HepG2 (cell line): ENCODE data around the gene SMTN. TPM values are rescaled to one million over a fixed set of nuclear protein-coding genes. Genes with fewer than 3 reads are reported as not detected.
A peak's percentile ranks its signal among the peaks of the same experiment; 100 is the strongest.

ENCODE experiments used
- ATAC-seq: fragments of 200-7000 bp; cut with Tn5 transposase; 3 replicates; pipeline ENCODE4 v1.9.1; 2020; ENCODE audit warnings: mild to moderate bottlenecking, moderate library complexity
- BruUV-seq: library from RNA; stranded (reverse); fragments of 400-500 nt; replicated peaks from 2 replicates; lab custom pipeline; 2021; lab: Mats Ljungman, UMichigan
- CTCF ChIA-PET: fragments of 300-600 bp; formaldehyde crosslinking; extraction: SDS; loops from one replicate; lab custom pipeline; 2021; ENCODE audit warnings: low total read pairs, inconsistent platforms, low intra/inter-chr PET ratio; lab: Yijun Ruan, JAX
- POLR2A ChIA-PET: fragments of 350-600 bp; sonication (Branson Sonifier 250); formaldehyde crosslinking; loops from one replicate; lab custom pipeline; 2020; ENCODE audit warnings: antibody characterized with exemption, inconsistent platforms; lab: Yijun Ruan, JAX
- DNase-seq: peaks from one replicate; pipeline ENCODE4 v3.0.0-alpha.2; 2015; ENCODE audit warnings: low spot score
- FAIRE-seq: peaks from 3 replicates; lab custom pipeline; 2011; peaks lifted over from hg19 to GRCh38; lab: Jason Lieb, UNC
- H2AFZ ChIP-seq: one replicate; pipeline ENCODE4 v1.6.1; 2011; ENCODE audit warnings: low read length, inconsistent platforms
- H3K27ac ChIP-seq: fragments of 300-600 bp; 3 replicates; pipeline ENCODE4 v1.8.0; 2011; ENCODE audit warnings: mixed run types, mild to moderate bottlenecking, mixed read lengths, low read length, inconsistent platforms; ENCODE audit not compliant: insufficient read depth; ENCODE audit errors: extremely low read length
- H3K27me3 ChIP-seq, 2 experiments: fragments of 200-600 bp in 1 of 2; 2 replicates in 1 of 2; 3 replicates in 1 of 2; pipeline versions ENCODE4 v1.6.0 to v1.8.0; 2011; ENCODE audit warnings: low read length in 2 of 2, mild to moderate bottlenecking in 2 of 2, moderate library complexity in 2 of 2, inconsistent platforms in 1 of 2; ENCODE audit not compliant: insufficient read depth in 2 of 2, control insufficient read depth in 1 of 2
- H3K36me3 ChIP-seq, 2 experiments: fragments of 200-600 bp in 1 of 2; replicated peaks in 1 of 2; 2 replicates in 1 of 2; 3 replicates in 1 of 2; pipeline versions ENCODE4 v1.5.1 to v1.8.0; 2011; ENCODE audit warnings: low read length in 2 of 2, inconsistent platforms in 1 of 2; ENCODE audit not compliant: insufficient read depth in 2 of 2, control insufficient read depth in 1 of 2
- H3K4me1 ChIP-seq: 2 replicates; pipeline ENCODE4 v1.5.1; 2012; ENCODE audit warnings: low read length, inconsistent platforms; ENCODE audit not compliant: insufficient read depth
- H3K4me2 ChIP-seq: 2 replicates; pipeline ENCODE4 v1.6.0; 2011; ENCODE audit warnings: low read depth, low read length, inconsistent platforms
- H3K4me3 ChIP-seq, 3 experiments: fragments of 200-600 bp in 1 of 3; sonication (generic), shearing (Covaris generic) in 1 of 3; replicated peaks in 1 of 3; 2 replicates each; pipeline ENCODE4 v1.5.1; 2011 to 2016; ENCODE audit warnings: low read length in 3 of 3, inconsistent platforms in 2 of 3, low read depth in 2 of 3, mild to moderate bottlenecking in 2 of 3, control low read depth in 1 of 3, mixed read lengths in 1 of 3; ENCODE audit not compliant: insufficient read depth in 1 of 3
- H3K79me2 ChIP-seq: one replicate; pipeline ENCODE4 v1.6.1; 2011; ENCODE audit warnings: low read length, inconsistent platforms; ENCODE audit not compliant: insufficient read depth
- H3K9ac ChIP-seq: 2 replicates; pipeline ENCODE4 v1.6.0; 2011; ENCODE audit warnings: mild to moderate bottlenecking, low read depth, low read length, inconsistent platforms; ENCODE audit not compliant: insufficient read depth
- H3K9me3 ChIP-seq: 2 replicates; pipeline ENCODE4 v1.5.1; 2012; ENCODE audit warnings: mild to moderate bottlenecking, low read length
- H4K20me1 ChIP-seq: 2 replicates; pipeline ENCODE4 v1.6.0; 2011; ENCODE audit warnings: inconsistent platforms, mild to moderate bottlenecking, low read length, moderate library complexity; ENCODE audit not compliant: insufficient read depth
- AKAP8 ChIP-seq: sonication (generic); formaldehyde crosslinking; IDR thresholded peaks from 2 replicates; pipeline ENCODE4 v1.5.1; 2020; ENCODE audit warnings: mild to moderate bottlenecking, missing genetic modification reagents
- EZH2 ChIP-seq: conservative IDR thresholded peaks from 2 replicates; pipeline ENCODE4 v1.6.1; 2012; ENCODE audit warnings: mild to moderate bottlenecking, low read depth, low read length, moderate library complexity
- FOXK1 ChIP-seq: sonication (generic); formaldehyde crosslinking; IDR thresholded peaks from 2 replicates; pipeline ENCODE4 v1.4.0; 2020; ENCODE audit warnings: low read depth, missing genetic modification reagents, borderline replicate concordance
- IKZF1 ChIP-seq: fragments of 450-650 bp; IDR thresholded peaks from 2 replicates; pipeline ENCODE4 v1.7.1; 2016
- KMT2A ChIP-seq: sonication (generic); formaldehyde crosslinking; IDR thresholded peaks from 2 replicates; pipeline ENCODE4 v1.4.0; 2020; ENCODE audit warnings: missing genetic modification reagents
- PHF20 ChIP-seq: sonication (generic); formaldehyde crosslinking; IDR thresholded peaks from 2 replicates; pipeline ENCODE4 v1.5.0; 2020; ENCODE audit warnings: mild to moderate bottlenecking, missing genetic modification reagents
- RARA ChIP-seq: IDR thresholded peaks from 2 replicates; pipeline ENCODE4 v1.6.1; 2016; ENCODE audit warnings: missing genetic modification reagents, missing compliant biosample characterization
- SRF ChIP-seq: IDR thresholded peaks from 2 replicates; pipeline ENCODE4 v1.6.1; 2011; ENCODE audit warnings: mild to moderate bottlenecking, low read depth, low read length, moderate library complexity
- SUZ12 ChIP-seq: fragments of 150-350 bp; IDR thresholded peaks from 2 replicates; pipeline ENCODE4 v1.6.1; 2014; ENCODE audit warnings: low read depth, low read length
- ZFP41 ChIP-seq: sonication (generic); formaldehyde crosslinking; IDR thresholded peaks from 2 replicates; pipeline ENCODE4 v1.4.0; 2020; ENCODE audit warnings: mild to moderate bottlenecking, missing genetic modification reagents, borderline replicate concordance
- ZMAT3 ChIP-seq: sonication (generic); formaldehyde crosslinking; conservative IDR thresholded peaks from 2 replicates; pipeline ENCODE4 v1.7.0; 2021; ENCODE audit warnings: missing genetic modification reagents
- ZMYM3 ChIP-seq: sonication (generic); formaldehyde crosslinking; IDR thresholded peaks from 2 replicates; pipeline ENCODE4 v1.5.1; 2020; ENCODE audit warnings: mild to moderate bottlenecking, missing genetic modification reagents
- ZNF256 ChIP-seq: sonication (generic); formaldehyde crosslinking; conservative IDR thresholded peaks from 2 replicates; pipeline ENCODE4 v1.4.0; 2020; ENCODE audit warnings: missing genetic modification reagents
- ZNF30 ChIP-seq: sonication (generic); formaldehyde crosslinking; IDR thresholded peaks from 2 replicates; pipeline ENCODE4 v1.5.0; 2020; ENCODE audit warnings: mild to moderate bottlenecking, missing genetic modification reagents
- ZNF317 ChIP-seq: sonication (generic); formaldehyde crosslinking; IDR thresholded peaks from 2 replicates; pipeline ENCODE4 v1.5.0; 2020; ENCODE audit warnings: mild to moderate bottlenecking, missing genetic modification reagents
- ZNF451 ChIP-seq: sonication (generic); formaldehyde crosslinking; IDR thresholded peaks from 2 replicates; pipeline ENCODE4 v1.5.0; 2020; ENCODE audit warnings: mild to moderate bottlenecking, missing genetic modification reagents
- ZNF749 ChIP-seq: sonication (generic); formaldehyde crosslinking; IDR thresholded peaks from 2 replicates; pipeline ENCODE4 v1.8.0; 2022; ENCODE audit warnings: mild to moderate bottlenecking, missing genetic modification reagents, moderate library complexity, borderline replicate concordance
- ZNF75D ChIP-seq: sonication (generic); formaldehyde crosslinking; IDR thresholded peaks from 2 replicates; pipeline ENCODE4 v1.8.1; 2023; ENCODE audit warnings: missing genetic modification reagents, mild to moderate bottlenecking, borderline replicate concordance
- ZNF790 ChIP-seq: sonication (generic); formaldehyde crosslinking; IDR thresholded peaks from 2 replicates; pipeline ENCODE4 v1.8.0; 2022; ENCODE audit warnings: missing genetic modification reagents, mild to moderate bottlenecking, borderline replicate concordance
- ZNF891 ChIP-seq: sonication (generic); formaldehyde crosslinking; IDR thresholded peaks from 2 replicates; pipeline ENCODE4 v1.5.0; 2020; ENCODE audit warnings: mild to moderate bottlenecking, missing genetic modification reagents
- ZSCAN12 ChIP-seq: sonication (generic); formaldehyde crosslinking; IDR thresholded peaks from 2 replicates; pipeline ENCODE4 v1.9.0; 2021; ENCODE audit warnings: mild to moderate bottlenecking, missing genetic modification reagents
- WGBS: methylation state at CpG from one replicate; pipeline ENCODE4 v1.1.6; 2017; ENCODE audit warnings: low lambda C conversion rate; 5-methylcytosine and 5-hydroxymethylcytosine counted together
- in situ Hi-C: cut with HindIII; loops from 2 replicates; pipeline ENCODE4 v1.10.0; 2017; ENCODE audit warnings: low pct_unique_long_range_greater_than_20kb; ENCODE audit not compliant: extremely low pct_ligation_motif_present
- intact Hi-C: fragments of 100-400 bp; cut with micrococcal nuclease; formaldehyde crosslinking; loops from one replicate; pipeline ENCODE4 v1.10.0; 2022; ENCODE audit not compliant: unreplicated experiment
- polyA plus RNA-seq, 8 experiments: library from polyadenylated mRNA; depleted of rRNA in 3 of 8; stranded (reverse) in 7 of 8; unstranded in 1 of 8; fragments of >200 nt; fragmentation: Illumina TruSeq in 4 of 8; extraction: Trizol in 4 of 8; gene quantifications; 2 replicates each; pipeline versions ENCODE4 v1.2.1 to v1.2.3, GENCODE V29; 2011 to 2016; ENCODE audit warnings: low read depth in 4 of 8, missing spikeins in 1 of 8, mixed read lengths in 1 of 8; ENCODE audit not compliant: insufficient read depth in 1 of 8
- total RNA-seq, 5 experiments: library from RNA; depleted of rRNA; stranded (reverse); fragments of >200 nt; fragmentation: Illumina TruSeq; extraction: Trizol; gene quantifications; 2 replicates each; pipeline ENCODE4 v1.2.3, GENCODE V29; 2016; ENCODE audit warnings: low read depth in 1 of 5
- TF ChIP-seq, protein P1 (sequence below): sonication (generic); formaldehyde crosslinking; IDR thresholded peaks from 2 replicates; pipeline ENCODE4 v1.9.0; 2021; ENCODE audit warnings: missing genetic modification reagents, borderline replicate concordance
- TF ChIP-seq, protein P2 (sequence below): sonication (generic); formaldehyde crosslinking; IDR thresholded peaks from 2 replicates; pipeline ENCODE4 v1.5.0; 2020; ENCODE audit warnings: mild to moderate bottlenecking, missing genetic modification reagents, moderate library complexity

SMTN gene
- total and polyA plus RNA-seq, 2 of the 13 experiments (the other 11 are each of a cell fraction or from before 2014, with no cell fraction given), result 14.7 to 26.1 TPM

DNA sequence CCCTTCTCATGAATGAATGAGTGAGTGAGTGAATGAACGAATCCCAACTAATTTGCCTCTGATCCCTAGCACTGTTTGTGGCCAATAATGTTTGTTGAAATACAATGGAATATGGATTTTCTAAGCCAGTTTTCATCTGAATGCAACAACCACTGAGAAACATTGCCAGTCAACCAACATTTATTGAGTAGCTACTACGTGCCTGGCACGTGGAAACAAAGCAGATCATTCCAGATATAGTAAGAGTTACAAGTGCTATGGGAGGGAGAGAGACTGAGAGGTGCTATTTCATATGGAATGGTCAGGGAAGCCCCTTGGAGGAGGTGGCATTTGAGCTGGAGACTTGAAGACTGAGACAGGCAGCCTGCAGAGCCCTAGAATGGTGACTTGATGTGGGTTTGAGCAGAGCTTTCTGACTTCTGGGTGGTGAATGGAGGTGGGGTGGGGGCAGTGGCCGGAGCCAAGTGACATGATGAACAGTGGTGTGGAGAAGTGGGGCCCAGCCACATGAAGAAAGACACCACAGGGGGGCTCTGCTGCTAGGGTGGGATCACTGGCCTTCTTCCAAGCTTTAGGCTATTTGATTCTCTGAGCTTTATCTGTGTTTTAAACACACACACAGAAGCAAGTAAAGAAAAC is 35.1 kb upstream of the SMTN start:
- ATAC-seq (peak; percentile 20; the same call in 1 of the 3 replicates), DNase-seq (no peak), FAIRE-seq (no peak)
- POLR2A ChIA-PET, result interaction anchor here (1.0 to 3.7 kb wide), 5 partner anchors 10 to 77 kb away, joined by 4 to 21 read pairs (median 11); partner anchors contain the start of genes MORC2 and TUG1
- H3K4me1 ChIP-seq, result peaks cover 51% of the 10 kb centered on the region
- intact Hi-C loops, result no loop called here
- H3K4me2 ChIP-seq, result peak overlapping the region; percentile 38
- H3K27ac ChIP-seq, result peak overlapping the region; percentile 56
- H3K27me3 ChIP-seq, result no peaks in the 10 kb centered on the region
- no peaks in the 10 kb centered on the region for H3K36me3 ChIP-seq
- no peaks in the 10 kb centered on the region for H3K79me2 ChIP-seq
- no peaks in the 10 kb centered on the region for H3K9me3 ChIP-seq
- H3K4me3 ChIP-seq, result peak overlapping the region in 1 of 3 experiments; percentile 7; a peak in 1 of 6 replicates
- peak overlapping the region; percentile 40 for H3K9ac ChIP-seq
- in situ Hi-C loops, result no loop called here
- H4K20me1 ChIP-seq, result no peaks in the 10 kb centered on the region
- 87% methylated on average over 4 of the region's 4 CpGs for WGBS
- CTCF ChIA-PET, result no interaction called here
- H2AFZ ChIP-seq, result peak overlapping the region; percentile 30
- no TSS peak for BruUV-seq
- 0 out of 2 replicates have a peak, but pooled peaks have one; percentile 50 for TF ChIP-seq ZMAT3
- TF ChIP-seq ZNF75D (CRISPR knock-in tag), result no peak
- TF ChIP-seq ZNF30 (CRISPR knock-in tag), result no peak
- TF ChIP-seq ZNF256 (CRISPR knock-in tag), result no peak
- TF ChIP-seq ZNF790 (CRISPR knock-in tag), result no peak
- TF ChIP-seq RARA, result no peak
- no peak for TF ChIP-seq KMT2A (CRISPR knock-in tag)
- TF ChIP-seq ZNF451 (CRISPR knock-in tag), result no peak
- TF ChIP-seq SUZ12, result no peak
- TF ChIP-seq ZNF891, result no peak
- no peak for TF ChIP-seq SRF
- no peak for TF ChIP-seq PHF20 (CRISPR knock-in tag)
- TF ChIP-seq, protein P1, sequence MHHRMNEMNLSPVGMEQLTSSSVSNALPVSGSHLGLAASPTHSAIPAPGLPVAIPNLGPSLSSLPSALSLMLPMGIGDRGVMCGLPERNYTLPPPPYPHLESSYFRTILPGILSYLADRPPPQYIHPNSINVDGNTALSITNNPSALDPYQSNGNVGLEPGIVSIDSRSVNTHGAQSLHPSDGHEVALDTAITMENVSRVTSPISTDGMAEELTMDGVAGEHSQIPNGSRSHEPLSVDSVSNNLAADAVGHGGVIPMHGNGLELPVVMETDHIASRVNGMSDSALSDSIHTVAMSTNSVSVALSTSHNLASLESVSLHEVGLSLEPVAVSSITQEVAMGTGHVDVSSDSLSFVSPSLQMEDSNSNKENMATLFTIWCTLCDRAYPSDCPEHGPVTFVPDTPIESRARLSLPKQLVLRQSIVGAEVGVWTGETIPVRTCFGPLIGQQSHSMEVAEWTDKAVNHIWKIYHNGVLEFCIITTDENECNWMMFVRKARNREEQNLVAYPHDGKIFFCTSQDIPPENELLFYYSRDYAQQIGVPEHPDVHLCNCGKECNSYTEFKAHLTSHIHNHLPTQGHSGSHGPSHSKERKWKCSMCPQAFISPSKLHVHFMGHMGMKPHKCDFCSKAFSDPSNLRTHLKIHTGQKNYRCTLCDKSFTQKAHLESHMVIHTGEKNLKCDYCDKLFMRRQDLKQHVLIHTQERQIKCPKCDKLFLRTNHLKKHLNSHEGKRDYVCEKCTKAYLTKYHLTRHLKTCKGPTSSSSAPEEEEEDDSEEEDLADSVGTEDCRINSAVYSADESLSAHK (CRISPR knock-in tag), result no peak
- TF ChIP-seq ZFP41 (CRISPR knock-in tag), result no peak
- TF ChIP-seq ZSCAN12 (CRISPR knock-in tag), result no peak
- no peak for TF ChIP-seq ZNF749 (CRISPR knock-in tag)
- TF ChIP-seq EZH2, result no peak
- TF ChIP-seq, protein P2, sequence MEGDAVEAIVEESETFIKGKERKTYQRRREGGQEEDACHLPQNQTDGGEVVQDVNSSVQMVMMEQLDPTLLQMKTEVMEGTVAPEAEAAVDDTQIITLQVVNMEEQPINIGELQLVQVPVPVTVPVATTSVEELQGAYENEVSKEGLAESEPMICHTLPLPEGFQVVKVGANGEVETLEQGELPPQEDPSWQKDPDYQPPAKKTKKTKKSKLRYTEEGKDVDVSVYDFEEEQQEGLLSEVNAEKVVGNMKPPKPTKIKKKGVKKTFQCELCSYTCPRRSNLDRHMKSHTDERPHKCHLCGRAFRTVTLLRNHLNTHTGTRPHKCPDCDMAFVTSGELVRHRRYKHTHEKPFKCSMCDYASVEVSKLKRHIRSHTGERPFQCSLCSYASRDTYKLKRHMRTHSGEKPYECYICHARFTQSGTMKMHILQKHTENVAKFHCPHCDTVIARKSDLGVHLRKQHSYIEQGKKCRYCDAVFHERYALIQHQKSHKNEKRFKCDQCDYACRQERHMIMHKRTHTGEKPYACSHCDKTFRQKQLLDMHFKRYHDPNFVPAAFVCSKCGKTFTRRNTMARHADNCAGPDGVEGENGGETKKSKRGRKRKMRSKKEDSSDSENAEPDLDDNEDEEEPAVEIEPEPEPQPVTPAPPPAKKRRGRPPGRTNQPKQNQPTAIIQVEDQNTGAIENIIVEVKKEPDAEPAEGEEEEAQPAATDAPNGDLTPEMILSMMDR, result peak; percentile 24; the same call in 1 of the 2 replicates
- TF ChIP-seq ZMYM3 (CRISPR knock-in tag), result peak; percentile 73
- TF ChIP-seq FOXK1 (CRISPR knock-in tag), result no peak
- no peak for TF ChIP-seq IKZF1
- TF ChIP-seq ZNF317, result 0 out of 2 replicates have a peak, but pooled peaks have one; percentile 1
- TF ChIP-seq AKAP8, result no peak
